ENCODE results near the gene GAB2.
A peak's percentile ranks its signal among the peaks of the same experiment; 100 is the strongest.

Gene GAB2

DNA sequence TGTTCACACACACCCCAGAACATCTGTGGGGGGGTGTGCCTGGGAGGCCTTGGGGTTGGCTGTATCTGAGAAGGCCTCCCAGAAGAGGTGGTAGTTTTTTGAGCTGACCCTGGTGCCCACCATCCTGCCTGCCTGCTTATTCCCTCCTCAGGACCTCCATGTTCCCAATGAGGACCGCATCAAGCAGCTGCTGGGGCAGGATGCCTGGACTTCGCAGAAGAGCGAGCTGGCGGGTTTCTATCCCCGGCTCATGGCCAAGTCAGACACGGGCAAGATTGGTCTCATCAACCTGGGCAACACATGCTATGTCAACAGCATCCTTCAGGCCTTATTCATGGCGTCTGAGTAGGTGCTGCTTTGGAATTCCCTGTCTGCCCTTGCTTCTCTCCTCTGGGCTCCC, 211.9 kb downstream of the GAB2 start:
- no peak for DNase-seq (ENCODE audit: low read depth, low spot score)
- no peak overlapping the region for H3K4me3 ChIP-seq (ENCODE audit: low read length)

DNA sequence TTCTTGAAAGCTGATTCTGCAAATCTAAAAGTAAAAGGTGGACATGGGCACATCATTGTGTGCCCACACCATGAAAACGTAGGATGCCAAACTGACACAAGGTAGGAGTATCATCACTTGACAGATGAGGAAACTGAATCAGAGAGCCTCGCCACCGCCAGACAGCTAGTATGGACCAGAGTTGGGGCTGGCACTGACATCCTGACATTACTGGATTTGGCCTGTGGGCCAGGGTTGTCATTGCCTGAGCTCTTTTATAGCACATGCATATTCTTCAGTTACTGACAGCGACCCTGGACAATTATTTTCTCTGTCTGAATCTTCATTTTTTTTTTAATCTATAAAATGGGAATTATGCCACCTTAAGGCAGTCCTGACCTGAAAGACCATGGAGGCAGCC, 212.4 kb downstream of the GAB2 start:
- DNase-seq (ENCODE audit: low read depth, low spot score): no peak
- H3K4me3 ChIP-seq (ENCODE audit: low read length): no peak overlapping the region

DNA sequence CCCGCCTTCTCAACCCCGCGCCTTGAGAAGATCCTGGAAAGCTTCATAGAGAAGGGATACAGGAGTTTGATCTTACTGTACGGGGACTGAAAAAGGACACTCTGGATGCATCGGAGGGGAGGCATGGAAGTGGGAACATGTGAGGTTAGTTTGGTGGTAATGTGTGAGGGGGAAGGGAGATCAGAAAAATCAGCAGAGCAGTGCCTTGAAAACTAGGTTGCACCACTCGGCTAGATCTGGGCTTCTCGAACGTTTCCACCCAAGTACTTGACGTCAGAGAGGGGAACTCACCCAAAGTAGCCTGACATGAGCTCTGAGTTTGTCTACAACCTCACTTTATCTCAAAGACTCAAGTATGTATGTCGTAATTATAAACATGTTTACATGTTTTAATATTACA, 214.4 kb downstream of the GAB2 start:
- peak; percentile 75 for DNase-seq (ENCODE audit: low read depth, low spot score)
- H3K4me3 ChIP-seq (ENCODE audit: low read length): peak overlapping the region; percentile 49

DNA sequence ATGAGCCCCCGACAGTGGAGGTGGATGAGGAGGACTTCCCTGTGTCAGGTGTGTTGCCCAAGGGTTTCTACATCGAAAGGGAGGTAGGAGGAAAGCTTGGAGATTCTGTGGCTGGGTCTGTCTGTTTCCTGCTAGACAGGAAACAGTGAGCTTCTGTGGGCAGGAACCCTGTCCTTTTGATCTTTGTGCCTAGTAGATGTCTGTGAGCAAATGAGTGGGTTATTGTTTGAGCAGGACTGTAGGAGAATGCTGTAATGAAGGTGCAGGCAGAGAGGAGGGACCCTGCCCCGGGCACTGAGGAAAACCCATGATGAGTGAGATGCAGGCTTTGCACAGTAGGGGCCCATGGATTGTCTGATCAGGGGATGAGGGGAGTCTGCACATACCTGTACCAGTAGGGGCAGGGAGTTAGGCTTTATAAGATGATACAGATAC, 214.9 kb downstream of the GAB2 start:
- H3K4me3 ChIP-seq (ENCODE audit: low read length): peak overlapping the region; percentile 49
- peak; percentile 96 for DNase-seq (ENCODE audit: low read depth, low spot score)

DNA sequence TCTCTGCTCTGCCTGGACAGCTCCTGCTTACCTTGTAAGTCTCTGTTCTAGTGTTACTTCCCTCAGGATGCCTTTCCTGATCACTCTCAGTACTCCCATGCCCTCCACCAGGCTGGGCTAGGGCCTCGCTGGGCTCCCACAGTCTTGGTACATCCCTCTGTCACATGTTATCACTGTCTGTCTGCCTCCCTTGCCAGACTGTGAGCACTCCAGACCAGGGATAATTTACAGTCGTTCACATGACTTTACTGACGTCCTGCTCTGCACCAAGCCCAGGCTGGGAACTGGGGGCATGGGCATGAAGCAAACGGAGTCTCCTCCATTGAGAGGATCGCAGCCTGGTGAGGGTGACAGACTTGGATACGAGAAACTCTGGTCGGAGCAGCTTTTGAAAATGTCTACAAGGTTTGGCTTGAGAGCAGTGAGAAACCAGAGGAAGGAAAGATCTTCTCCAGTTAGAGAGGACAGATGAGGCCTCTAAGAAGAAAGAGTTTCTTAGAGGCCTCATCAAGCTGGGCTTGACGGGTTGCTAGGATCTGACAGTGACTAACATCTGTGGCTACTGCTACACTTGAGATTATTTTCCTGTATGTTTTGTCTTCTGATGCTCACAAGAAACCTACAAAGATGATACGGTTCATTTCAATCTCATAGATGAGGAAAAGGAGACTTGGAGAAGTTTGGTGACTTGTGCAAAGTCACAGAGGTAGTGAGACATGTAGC, 216.4 kb downstream of the GAB2 start:
- H3K4me3 ChIP-seq (ENCODE audit: low read length): no peak overlapping the region
- peak; percentile 36 for DNase-seq (ENCODE audit: low read depth, low spot score)

DNA sequence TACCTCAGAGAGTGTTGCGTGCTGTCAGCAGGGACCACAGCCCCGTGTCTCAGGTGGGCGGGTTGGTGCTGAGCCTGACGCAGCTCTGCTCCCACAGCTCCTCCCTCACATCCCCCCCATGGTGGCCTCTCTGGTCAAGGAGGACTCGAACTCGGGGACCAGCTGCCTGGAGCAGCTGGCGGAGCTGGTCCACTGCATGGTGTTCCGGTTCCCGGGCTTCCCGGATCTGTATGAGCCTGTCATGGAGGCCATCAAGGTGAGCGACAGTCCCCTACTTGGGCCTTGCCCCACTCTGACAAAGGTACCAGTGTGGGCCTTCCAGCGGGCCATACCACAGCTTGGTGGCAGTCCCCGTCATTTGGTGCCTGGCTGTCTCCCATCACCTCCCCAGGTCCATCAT, 217.1 kb downstream of the GAB2 start:
- no peak for DNase-seq (ENCODE audit: low read depth, low spot score)
- no peak overlapping the region for H3K4me3 ChIP-seq (ENCODE audit: low read length)

DNA sequence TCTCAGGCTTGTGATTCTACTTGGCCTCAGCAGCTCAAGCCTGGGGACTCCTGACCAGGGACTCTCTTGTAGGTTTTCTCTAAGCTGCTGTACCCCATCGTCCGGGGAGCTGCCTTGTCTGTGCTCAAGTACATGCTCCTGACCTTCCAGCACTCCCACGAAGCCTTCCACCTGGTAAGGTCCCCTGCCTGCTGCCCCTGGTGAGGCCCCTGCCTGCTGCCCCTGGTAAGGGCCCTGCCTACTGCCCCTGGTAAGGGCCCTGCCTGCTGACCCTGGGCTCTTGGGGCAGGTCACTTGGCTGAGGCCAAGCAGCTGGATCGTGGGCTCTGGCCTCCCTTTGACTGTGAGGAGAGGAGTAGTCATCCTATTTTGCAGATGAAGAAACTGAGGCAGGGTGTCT, 217.6 kb downstream of the GAB2 start:
- DNase-seq (ENCODE audit: low read depth, low spot score): no peak
- no peak overlapping the region for H3K4me3 ChIP-seq (ENCODE audit: low read length)

DNA sequence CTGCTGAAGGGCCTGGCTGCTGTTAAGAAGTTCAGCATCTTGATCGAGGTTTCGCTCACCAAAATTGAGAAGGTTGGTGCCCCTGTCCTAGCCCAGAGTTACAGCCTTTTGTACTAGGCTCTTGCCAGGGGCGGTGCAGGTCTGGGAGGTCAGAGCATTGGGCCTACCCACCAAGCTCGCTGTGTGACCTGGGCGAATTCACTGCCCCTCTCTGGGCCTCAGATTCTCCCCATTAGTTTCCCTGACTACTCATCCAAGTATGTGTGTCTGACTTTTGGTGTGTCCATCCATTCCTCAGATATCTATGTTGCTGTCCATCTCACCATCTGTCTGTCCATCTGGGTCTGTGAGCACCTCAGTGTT, 218.0 kb downstream of the GAB2 start:
- no peak for DNase-seq (ENCODE audit: low read depth, low spot score)
- H3K4me3 ChIP-seq (ENCODE audit: low read length): no peak overlapping the region

DNA sequence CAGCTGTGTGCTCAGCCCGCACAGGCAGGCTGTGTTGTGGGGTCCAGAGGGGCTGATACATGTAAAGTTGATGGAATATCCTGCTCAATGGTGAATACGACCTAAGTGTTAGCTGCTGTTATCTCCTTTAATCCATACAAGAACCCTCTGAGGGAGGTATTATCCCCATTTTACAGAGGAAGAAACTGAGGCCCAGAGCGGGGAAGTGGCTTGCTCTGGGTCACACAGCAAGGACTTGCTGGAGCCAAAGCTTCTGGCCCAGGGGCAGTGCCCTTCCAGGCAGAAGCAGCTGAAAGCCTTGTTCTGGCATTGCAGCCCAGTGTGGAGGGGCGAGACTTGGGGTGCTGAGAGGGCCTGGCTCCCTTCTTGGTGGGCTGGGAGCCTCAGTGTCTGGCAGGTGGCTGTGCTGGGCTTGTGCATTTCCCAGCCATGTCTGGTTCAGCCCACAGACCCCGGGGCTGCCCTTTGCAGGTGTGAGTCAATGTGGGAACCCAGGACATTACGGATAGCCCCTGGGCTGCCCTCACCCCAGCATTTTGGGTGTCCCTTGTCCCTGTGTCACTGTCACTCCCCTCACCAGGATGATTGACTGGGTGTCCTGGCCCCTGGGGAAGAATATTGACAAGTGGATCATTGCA, 218.5 kb downstream of the GAB2 start:
- no peak overlapping the region for H3K4me3 ChIP-seq (ENCODE audit: low read length)
- DNase-seq (ENCODE audit: low read depth, low spot score): no peak

DNA sequence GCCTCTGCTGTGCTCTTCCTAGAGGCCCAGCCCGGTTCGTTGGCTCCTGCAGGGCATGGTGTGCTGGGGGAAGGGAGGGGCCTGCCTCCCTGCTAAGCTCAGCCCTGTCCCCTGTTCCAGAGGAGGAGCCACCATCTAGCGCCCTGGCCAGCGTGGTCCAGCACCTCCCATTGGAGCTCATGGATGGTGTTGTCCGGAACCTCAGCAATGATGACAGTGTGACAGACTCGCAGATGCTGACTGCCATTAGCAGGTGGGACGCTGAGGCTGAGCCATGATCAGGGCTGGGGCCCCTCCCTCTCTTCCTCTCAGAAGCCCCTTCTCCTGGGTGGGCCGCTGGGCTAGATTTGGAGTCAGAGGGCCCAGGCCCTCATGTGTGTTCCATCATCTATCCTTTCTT, 219.8 kb downstream of the GAB2 start:
- no peak for DNase-seq (ENCODE audit: low read depth, low spot score)
- no peak overlapping the region for H3K4me3 ChIP-seq (ENCODE audit: low read length)

DNA sequence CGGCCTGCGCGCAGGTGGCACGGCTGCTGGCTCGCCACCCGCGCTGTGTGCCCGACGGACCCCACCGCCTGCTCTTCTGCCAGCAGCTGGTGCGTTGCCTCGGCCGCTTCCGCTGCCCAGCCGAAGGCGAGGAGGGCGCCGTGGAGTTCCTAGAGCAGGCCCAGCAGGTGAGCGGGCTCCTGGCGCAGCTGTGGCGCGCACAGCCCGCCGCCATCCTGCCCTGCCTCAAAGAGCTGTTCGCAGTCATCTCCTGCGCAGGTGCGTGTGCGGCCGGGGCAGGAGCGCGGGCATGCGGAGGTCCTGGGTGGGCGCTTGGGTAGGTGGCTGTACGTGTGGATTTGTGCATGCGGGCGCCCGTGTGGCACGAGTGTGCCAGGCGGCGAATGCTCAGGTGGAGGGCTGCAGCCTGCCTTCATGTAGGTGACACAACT, 220.9 kb downstream of the GAB2 start:
- no peak overlapping the region for H3K4me3 ChIP-seq (ENCODE audit: low read length)
- no peak for DNase-seq (ENCODE audit: low read depth, low spot score)

DNA sequence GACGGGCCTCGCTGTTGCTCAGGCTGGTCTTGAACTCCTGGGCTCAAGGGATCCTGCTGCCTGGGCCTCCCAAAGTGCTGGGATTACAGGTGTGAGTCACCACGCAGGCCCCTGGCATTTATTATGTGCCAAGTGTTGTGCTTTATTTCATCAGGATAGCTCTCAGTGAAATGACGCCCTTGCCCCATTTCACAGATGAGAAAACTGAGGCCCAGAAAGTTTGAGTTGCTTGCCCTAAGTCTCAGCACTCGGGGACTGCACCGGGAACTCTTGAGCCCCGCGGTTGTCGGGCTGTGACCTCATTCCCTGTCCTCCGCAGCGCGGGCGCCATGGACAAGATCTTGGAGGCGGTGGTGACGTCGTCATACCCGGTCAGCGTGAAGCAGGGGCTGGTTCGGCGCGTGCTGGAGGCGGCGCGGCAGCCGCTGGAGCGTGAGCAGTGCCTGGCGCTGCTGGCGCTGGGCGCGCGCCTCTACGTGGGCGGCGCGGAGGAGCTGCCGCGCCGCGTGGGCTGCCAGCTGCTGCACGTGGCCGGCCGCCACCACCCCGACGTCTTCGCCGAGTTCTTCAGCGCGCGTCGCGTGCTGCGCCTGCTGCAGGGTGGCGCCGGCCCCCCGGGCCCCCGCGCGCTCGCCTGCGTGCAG, 221.6 kb downstream of the GAB2 start:
- no peak overlapping the region for H3K4me3 ChIP-seq (ENCODE audit: low read length)
- DNase-seq (ENCODE audit: low read depth, low spot score): no peak

DNA sequence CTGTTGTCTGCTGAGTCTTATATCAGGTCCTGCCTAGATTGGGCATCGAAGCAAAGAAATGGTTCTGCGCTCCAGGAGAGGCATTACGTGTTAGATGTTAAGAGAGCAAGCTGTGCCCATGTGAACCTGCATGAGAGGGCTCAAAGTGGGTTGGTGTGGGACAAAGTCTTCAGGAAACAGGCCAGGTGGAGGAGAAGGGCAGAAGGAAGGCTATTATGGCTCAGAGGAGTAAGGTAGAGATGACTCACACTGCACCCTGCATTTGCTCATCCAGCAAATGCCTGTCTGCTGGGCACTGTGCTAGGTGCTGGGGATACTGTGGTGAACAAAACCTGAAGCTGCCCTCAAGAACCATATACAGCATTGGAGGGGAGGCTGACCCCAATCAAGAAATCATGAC, 223.1 kb downstream of the GAB2 start:
- H3K4me3 ChIP-seq (ENCODE audit: low read length): no peak overlapping the region
- no peak for DNase-seq (ENCODE audit: low read depth, low spot score)

DNA sequence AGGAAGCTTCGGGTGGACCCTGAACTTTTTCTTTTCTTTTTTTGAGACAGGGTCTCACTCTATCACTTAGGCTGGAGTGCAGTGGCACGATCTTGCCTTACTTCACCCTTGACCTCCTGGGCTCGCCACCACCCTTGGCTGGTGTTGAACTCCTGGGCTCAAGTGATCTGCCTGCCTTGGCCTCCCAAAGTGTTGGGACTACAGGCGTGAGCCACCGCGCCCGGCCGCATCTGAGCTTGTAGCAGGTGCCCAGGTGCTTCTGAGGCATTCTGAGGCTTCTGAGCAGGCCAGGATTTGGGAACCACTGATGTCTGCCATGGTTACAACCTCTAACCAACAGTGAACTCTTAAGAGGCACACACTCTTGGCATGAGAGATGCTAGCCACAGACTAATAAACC, 223.8 kb downstream of the GAB2 start:
- DNase-seq (ENCODE audit: low read depth, low spot score): no peak
- H3K4me3 ChIP-seq (ENCODE audit: low read length): no peak overlapping the region

DNA sequence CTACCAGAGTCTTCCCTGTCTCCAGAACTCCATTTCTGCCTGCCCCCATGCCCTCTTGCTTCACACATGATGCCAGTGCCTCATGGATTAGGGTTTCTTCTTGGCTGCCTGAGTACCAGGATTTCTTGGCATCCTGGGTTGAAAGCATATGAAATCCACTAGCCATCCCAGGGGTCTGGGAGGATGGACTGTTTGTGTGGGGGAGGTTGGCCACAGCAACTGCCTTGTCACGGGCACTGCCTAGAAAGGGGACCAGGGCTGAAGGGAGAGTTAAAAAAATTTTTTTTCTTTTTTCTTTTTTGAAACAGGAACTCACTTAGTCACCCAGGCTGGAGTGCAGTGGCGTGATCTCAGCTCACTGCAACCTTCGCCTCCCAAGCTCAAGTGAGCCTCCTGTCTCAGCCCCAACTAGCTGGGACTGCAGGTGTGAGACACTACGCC, 224.7 kb downstream of the GAB2 start:
- DNase-seq (ENCODE audit: low read depth, low spot score): no peak
- no peak overlapping the region for H3K4me3 ChIP-seq (ENCODE audit: low read length)

DNA sequence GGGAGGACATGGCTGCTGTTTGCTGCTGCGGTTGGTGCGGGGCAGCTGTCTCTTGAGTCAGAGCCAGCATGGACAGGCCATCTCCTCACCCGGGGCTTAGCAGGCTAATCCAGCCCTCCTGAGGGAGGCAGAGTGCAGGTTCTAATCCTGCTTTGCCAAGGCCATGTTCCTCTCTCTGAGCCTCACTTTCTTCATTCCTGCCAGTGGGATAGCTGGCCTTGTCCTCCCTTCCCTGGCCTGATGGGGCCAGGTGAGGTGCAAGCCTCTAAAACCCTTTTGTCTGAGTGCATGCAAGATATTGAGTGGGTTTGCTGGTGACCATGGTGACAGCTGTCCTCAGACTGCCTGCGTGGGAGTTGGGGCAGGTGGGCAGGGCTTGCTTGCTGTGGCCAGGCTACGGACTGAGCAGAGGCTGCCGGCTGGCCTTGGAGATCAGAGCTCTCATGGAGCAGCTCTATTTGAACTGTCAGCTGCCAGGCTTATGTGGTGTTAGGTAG, 225.3 kb downstream of the GAB2 start:
- H3K4me3 ChIP-seq (ENCODE audit: low read length): no peak overlapping the region
- no peak for DNase-seq (ENCODE audit: low read depth, low spot score)

DNA sequence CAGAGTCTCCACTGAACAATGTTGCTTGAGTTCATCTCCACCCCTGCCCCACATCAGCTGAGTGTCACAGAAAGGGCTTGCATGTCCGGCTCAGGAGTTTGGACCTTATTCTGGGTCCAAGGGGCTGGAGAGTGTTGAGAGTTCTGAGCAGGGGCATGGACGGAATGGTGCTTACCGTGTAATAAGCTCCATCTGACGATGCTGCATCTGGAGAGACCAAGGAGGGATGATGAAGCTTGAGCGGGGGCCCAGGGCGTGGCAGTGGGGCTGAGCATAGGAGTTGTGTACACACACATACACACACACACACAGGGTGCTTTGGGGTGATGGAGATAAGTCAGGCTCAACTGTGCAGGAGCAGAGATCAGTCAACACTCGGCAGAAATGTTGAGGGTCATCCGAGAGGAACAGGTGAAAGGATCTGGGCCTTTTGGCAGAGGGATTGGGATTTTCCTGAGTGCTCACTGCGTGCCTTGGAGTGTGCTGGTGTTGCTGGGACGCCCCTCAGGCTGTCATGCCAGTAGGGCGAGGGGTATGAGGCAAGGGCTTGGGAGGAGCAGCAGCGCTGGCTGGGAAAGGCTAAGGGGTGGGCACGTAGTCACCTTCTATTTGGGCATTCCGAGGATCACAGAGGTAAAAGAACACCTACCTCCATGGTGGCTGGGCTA, 226.6 kb downstream of the GAB2 start:
- no peak overlapping the region for H3K4me3 ChIP-seq (ENCODE audit: low read length)
- DNase-seq (ENCODE audit: low read depth, low spot score): no peak

DNA sequence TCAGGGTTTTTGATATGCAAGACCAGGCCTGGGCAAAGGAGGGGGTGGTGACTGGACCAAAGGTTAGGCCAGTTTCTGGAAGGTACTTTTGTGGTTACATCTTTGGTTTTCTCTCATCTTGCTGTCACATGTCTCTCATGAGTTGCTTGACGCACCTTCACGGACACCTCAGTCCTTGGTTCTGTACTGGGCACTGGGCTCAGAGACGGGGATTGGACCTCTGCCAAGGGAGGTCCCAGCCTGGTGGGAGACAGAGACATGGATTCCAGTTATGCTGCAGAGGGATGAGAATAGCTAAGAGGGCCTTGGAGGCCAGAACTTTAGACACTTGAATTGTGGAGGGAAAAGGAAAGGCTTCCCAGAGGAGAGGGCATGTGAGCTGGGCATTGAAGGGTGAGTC, 227.2 kb downstream of the GAB2 start:
- DNase-seq (ENCODE audit: low read depth, low spot score): no peak
- H3K4me3 ChIP-seq (ENCODE audit: low read length): no peak overlapping the region

DNA sequence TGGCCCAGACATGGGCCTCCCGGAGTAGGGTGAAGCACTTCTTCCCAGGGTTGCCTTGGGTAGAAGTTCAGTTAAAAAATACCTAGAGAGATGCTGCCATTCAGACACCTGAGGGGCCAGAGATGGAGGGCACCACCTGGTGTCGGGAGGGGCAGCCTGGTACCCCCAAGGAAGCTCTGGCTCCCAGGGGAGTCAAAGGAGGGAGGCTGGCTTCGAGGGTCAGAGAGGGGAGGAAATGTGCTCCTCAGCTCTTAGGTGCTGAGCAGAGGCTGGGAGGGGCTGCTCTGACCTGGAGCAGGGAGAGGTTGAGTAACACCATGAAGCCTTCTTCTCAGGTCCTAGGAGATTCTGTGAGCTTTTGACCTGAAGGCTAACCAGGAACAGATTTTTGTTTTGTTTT, 227.8 kb downstream of the GAB2 start:
- H3K4me3 ChIP-seq (ENCODE audit: low read length): peak overlapping the region; percentile 82; the same call in 1 of the 2 replicates
- DNase-seq (ENCODE audit: low read depth, low spot score): no peak

DNA sequence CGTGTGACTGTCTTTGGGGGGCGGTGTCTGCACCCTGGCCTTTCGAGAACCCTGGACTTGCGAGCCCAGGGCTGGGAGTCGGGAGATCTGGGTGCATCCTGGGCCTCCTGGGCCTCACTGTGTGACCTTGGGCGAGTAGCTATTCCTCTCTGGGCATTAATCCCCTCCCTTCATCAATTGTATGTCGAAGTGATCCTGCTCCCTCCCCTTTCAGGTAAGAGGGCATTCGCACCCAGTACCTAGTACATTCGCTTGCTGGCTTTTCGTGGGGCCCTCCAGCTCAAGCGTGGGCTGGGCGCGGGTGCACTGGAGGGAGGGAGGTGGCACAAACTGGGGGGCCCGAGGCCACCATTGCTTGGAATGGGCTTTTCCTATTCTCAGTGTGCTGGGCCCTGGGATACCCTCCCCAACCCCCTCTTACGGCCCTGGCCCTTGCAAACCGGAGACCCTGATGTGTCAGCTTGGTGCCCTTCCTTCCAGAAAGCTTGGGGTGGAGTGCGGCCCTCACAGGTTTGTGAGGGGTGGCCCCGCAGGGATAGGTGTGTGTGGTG, 228.4 kb downstream of the GAB2 start:
- H3K4me3 ChIP-seq (ENCODE audit: low read length): peak overlapping the region; percentile 82
- no peak for DNase-seq (ENCODE audit: low read depth, low spot score)
